NCI-H526 treated with DMSO at 0.1 percent for 48 hours (cell line): ENCODE measurements around the gene SERPINA6.
"Not testable (repeated sequence)": the region's sequence is repeated elsewhere in the genome, so short reads cannot be mapped to it uniquely, and the experiment has no call there.

Experiments
- DNase-seq: peaks from one replicate; lab custom pipeline; 2025; lab: John Stamatoyannopoulos, UW

The SERPINA6 gene

GRCh38 chr14:94322648-94323570, at the start of gene SERPINA6:
Gene SERPINA6 (minus strand): TSS chr14:94323336. CDS start chr14:94314648, 8,688 bp downstream.
- no peak for DNase-seq

GRCh38 chr14:94372021-94372605, 49.0 kb upstream of the SERPINA6 start:
- no peak for DNase-seq

GRCh38 chr14:94370524-94370910, 47.4 kb upstream of the SERPINA6 start:
- DNase-seq = no peak

- DNase-seq = not testable (repeated sequence)
Measured at GRCh38 chr14:94369766-94370523, 46.8 kb upstream of the SERPINA6 start.

- no peak for DNase-seq
Measured at GRCh38 chr14:94368956-94369355, 45.8 kb upstream of the SERPINA6 start.

GRCh38 chr14:94368243-94368590, 45.1 kb upstream of the SERPINA6 start:
- no peak for DNase-seq

GRCh38 chr14:94367347-94368242, 44.5 kb upstream of the SERPINA6 start:
- no peak for DNase-seq

GRCh38 chr14:94366146-94366915, 43.2 kb upstream of the SERPINA6 start, which contains the start of gene SERPINA2:
Gene SERPINA2 (minus strand): TSS chr14:94366698.
- no peak for DNase-seq

GRCh38 chr14:94365624-94366023, 42.5 kb upstream of the SERPINA6 start:
- DNase-seq = no peak

GRCh38 chr14:94364964-94365363, 41.8 kb upstream of the SERPINA6 start:
- DNase-seq = no peak

GRCh38 chr14:94364037-94364436, 40.9 kb upstream of the SERPINA6 start:
- no peak for DNase-seq

- DNase-seq = no peak
Measured at GRCh38 chr14:94363151-94363624, 40.1 kb upstream of the SERPINA6 start.

GRCh38 chr14:94362614-94363133, 39.5 kb upstream of the SERPINA6 start:
- DNase-seq = no peak

GRCh38 chr14:94361682-94362081, 38.5 kb upstream of the SERPINA6 start:
- no peak for DNase-seq

GRCh38 chr14:94360945-94361565, 37.9 kb upstream of the SERPINA6 start:
- no peak for DNase-seq

GRCh38 chr14:94357166-94357565, 34.0 kb upstream of the SERPINA6 start:
- no peak for DNase-seq

- no peak for DNase-seq
Measured at GRCh38 chr14:94356379-94357056, 33.4 kb upstream of the SERPINA6 start.

GRCh38 chr14:94355191-94355794, 32.2 kb upstream of the SERPINA6 start:
- DNase-seq = peak; percentile 23

GRCh38 chr14:94354638-94355185, 31.6 kb upstream of the SERPINA6 start:
- DNase-seq = no peak
